ENCODE data around the gene ABLIM1. TPM values are rescaled to one million over a fixed set of nuclear protein-coding genes. Genes with fewer than 3 reads are reported as not detected.

ABLIM1 gene
- polyA plus RNA-seq, 1 donor from 2014 or later, result 10.1 TPM

GRCh38 chr10:114683593-114683992 is 25.5 kb upstream of the ABLIM1 start:
- Histone ChIP-seq H3K36me3 (ENCODE audit: insufficient read depth, low read length) (no peaks in the 10 kb centered on the region), H3K79me2 (replicated peaks; ENCODE audit: insufficient read depth, low read length) (no peaks in the 10 kb centered on the region), H3K9ac (ENCODE audit: low read length) (no peak overlapping the region), H3F3A (ENCODE audit: insufficient read depth, low read length, poor library complexity, severe bottlenecking) (no peaks in the 10 kb centered on the region), H3K9me2 (ENCODE audit: insufficient read depth, low read length) (no peaks in the 10 kb centered on the region), H3K27ac (ENCODE audit: low read length) (no peak overlapping the region), H3K9me3 (ENCODE audit: low read length) (no peaks in the 10 kb centered on the region), H3K4me2 (ENCODE audit: low read length) (no peak overlapping the region), H3K27me3 (ENCODE audit: insufficient read depth, low read depth, low read length) (no peaks in the 10 kb centered on the region), H2AFZ (ENCODE audit: low read depth, low read length) (no peak overlapping the region), H4K20me1 (ENCODE audit: insufficient read depth) (no peaks in the 10 kb centered on the region), H3K4me3 (ENCODE audit: low read length) (no peak overlapping the region)
- TF ChIP-seq SMC3 (conservative IDR thresholded peaks at IDR 0.05; ENCODE audit: poor library complexity) (no peak), EZH2 (IDR thresholded peaks at IDR 0.05; ENCODE audit: borderline replicate concordance, insufficient read depth, low read length, poor library complexity, severe bottlenecking) (no peak), RAD21 (conservative IDR thresholded peaks at IDR 0.05) (no peak), CTCF (IDR thresholded peaks at IDR 0.05; ENCODE audit: poor library complexity, severe bottlenecking) (no peak), POLR2AphosphoS5 (IDR thresholded peaks at IDR 0.05) (no peak), MXI1 (conservative IDR thresholded peaks at IDR 0.05; ENCODE audit: poor library complexity, severe bottlenecking) (no peak), TAF1 (IDR thresholded peaks at IDR 0.05; ENCODE audit: low read depth) (no peak), REST (IDR thresholded peaks at IDR 0.05; ENCODE audit: borderline replicate concordance) (no peak), EP300 (conservative IDR thresholded peaks at IDR 0.05; ENCODE audit: poor library complexity, severe bottlenecking) (no peak)

- Histone ChIP-seq H3F3A (ENCODE audit: insufficient read depth, low read length, poor library complexity, severe bottlenecking) (no peaks in the 10 kb centered on the region), H4K20me1 (ENCODE audit: insufficient read depth) (no peaks in the 10 kb centered on the region), H3K9ac (ENCODE audit: low read length) (no peak overlapping the region), H3K4me2 (ENCODE audit: low read length) (no peak overlapping the region), H2AFZ (ENCODE audit: low read depth, low read length) (no peak overlapping the region), H3K27ac (ENCODE audit: low read length) (no peak overlapping the region), H3K79me2 (replicated peaks; ENCODE audit: insufficient read depth, low read length) (no peaks in the 10 kb centered on the region), H3K9me2 (ENCODE audit: insufficient read depth, low read length) (no peaks in the 10 kb centered on the region), H3K27me3 (ENCODE audit: insufficient read depth, low read depth, low read length) (no peaks in the 10 kb centered on the region), H3K4me3 (ENCODE audit: low read length) (no peak overlapping the region), H3K36me3 (ENCODE audit: insufficient read depth, low read length) (no peaks in the 10 kb centered on the region), H3K9me3 (ENCODE audit: low read length) (no peaks in the 10 kb centered on the region)
- no peak for TF ChIP-seq SMC3 (conservative IDR thresholded peaks at IDR 0.05; ENCODE audit: poor library complexity)
- no peak for TF ChIP-seq POLR2AphosphoS5 (IDR thresholded peaks at IDR 0.05)
- no peak for TF ChIP-seq CTCF (IDR thresholded peaks at IDR 0.05; ENCODE audit: poor library complexity, severe bottlenecking)
These were observed 25.1 kb upstream of the ABLIM1 start for GRCh38 chr10:114683162-114683561.
